Astrocyte (in vitro differentiated cells and primary cell): ENCODE data around the gene DTNA.

Experiments
- EZH2 ChIP-seq: IDR thresholded peaks from 2 replicates; pipeline ENCODE4 v1.6.1; 2012; ENCODE audit warnings: mild to moderate bottlenecking, low read length, inconsistent platforms; ENCODE audit not compliant: insufficient read depth
- TF ChIP-seq, protein P1 (sequence below): IDR thresholded peaks from 2 replicates; pipeline ENCODE4 v1.5.1; 2011; ENCODE audit warnings: low read depth, mild to moderate bottlenecking, inconsistent platforms, low read length, moderate library complexity; ENCODE audit not compliant: insufficient read depth

DNA sequence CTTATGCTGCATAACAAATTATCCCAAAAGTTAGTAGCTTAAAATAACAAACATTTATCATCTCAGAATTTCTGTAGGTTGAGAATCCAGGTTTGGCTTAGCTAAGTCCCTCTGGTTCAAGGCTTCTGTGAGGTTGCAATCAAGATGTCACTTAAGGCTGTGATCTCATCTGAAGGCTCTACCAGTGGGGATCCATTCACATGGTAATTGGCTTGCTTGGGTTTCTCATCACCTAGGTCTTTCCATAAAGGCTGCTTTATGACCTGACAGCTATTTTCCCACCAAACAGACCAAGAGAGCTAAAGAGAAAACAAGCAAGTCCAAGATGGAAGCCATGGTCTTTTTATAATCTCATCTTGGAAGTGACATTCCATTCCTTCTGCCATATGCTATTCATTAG is 137.3 kb downstream of the DTNA start:
- TF ChIP-seq, protein P1, sequence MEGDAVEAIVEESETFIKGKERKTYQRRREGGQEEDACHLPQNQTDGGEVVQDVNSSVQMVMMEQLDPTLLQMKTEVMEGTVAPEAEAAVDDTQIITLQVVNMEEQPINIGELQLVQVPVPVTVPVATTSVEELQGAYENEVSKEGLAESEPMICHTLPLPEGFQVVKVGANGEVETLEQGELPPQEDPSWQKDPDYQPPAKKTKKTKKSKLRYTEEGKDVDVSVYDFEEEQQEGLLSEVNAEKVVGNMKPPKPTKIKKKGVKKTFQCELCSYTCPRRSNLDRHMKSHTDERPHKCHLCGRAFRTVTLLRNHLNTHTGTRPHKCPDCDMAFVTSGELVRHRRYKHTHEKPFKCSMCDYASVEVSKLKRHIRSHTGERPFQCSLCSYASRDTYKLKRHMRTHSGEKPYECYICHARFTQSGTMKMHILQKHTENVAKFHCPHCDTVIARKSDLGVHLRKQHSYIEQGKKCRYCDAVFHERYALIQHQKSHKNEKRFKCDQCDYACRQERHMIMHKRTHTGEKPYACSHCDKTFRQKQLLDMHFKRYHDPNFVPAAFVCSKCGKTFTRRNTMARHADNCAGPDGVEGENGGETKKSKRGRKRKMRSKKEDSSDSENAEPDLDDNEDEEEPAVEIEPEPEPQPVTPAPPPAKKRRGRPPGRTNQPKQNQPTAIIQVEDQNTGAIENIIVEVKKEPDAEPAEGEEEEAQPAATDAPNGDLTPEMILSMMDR: no peak
- no peak for TF ChIP-seq EZH2
